Measurements from ENCODE around the gene ZNF432. TPM values are rescaled to one million over a fixed set of nuclear protein-coding genes. Genes with fewer than 3 reads are reported as not detected.
A peak's percentile ranks its signal among the peaks of the same experiment; 100 is the strongest.
"Not testable (repeated sequence)": the region's sequence is repeated elsewhere in the genome, so short reads cannot be mapped to it uniquely, and the experiment has no call there.

ZNF432 gene
- total and polyA plus RNA-seq, 4 donors = 2.8 to 17.0 (median 12.9) TPM

DNA sequence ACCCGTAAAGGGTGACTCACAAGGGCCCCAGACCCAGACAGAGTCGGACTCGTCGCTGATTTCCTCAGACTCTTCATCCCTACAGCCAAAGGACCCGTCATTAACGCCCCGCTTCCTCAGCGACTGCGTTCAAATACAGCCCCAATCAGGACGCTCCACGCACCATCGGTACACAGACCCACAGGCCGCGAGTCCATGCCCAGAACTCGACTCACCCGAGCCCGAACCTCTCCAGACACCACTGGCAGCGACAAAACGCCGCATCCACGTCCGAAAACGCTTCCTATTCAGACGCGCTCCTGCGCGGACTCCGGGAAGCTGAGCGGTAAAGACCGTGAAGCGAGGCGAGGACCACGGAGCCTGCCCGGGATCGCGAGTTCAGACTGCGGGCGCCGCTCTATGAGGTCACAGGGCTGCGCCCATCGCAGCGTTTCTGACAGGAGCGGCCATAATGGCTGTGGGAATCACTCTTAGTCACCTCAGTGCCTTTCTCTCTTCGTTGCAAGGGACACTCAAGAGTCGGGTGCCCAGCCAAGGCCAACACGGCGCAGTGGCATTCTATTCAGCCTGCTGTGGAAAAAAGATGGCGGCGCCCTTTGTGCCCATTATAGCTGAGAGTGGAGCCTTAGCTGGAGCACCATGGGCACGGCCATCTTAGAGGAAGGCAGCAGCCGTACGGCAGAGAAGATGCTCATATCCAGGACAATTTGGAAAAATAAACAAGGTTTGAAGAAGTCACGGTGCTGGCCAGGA, 20.4 kb downstream of the ZNF432 start, which contains the start of gene ZNF614:
TSS of gene ZNF614 (minus strand) at position 353 of the 753 bp plus-strand sequence. CDS start 2,634 bp downstream, outside the sequence.
- ATAC-seq (ENCODE audit: insufficient read depth, low FRiP score) (peak; percentile 95), DNase-seq (peak; percentile 93 to 95 (median 95))
- peak within 1 kb of the TSS; percentile 68 for H3K4me3 ChIP-seq
- peak within 1 kb of the TSS; percentile 85 to 99 for H3K9ac ChIP-seq (ENCODE audit: insufficient read depth in 1 of 2, low read length in 2 of 2)
- H3K4me1 ChIP-seq (ENCODE audit: control insufficient read depth in 5 of 5, insufficient read depth in 5 of 5, low read length in 5 of 5) = peaks cover 0 to 7% (median 2%) of the 10 kb centered on the region in 5 donors
- TF ChIP-seq, protein P1, sequence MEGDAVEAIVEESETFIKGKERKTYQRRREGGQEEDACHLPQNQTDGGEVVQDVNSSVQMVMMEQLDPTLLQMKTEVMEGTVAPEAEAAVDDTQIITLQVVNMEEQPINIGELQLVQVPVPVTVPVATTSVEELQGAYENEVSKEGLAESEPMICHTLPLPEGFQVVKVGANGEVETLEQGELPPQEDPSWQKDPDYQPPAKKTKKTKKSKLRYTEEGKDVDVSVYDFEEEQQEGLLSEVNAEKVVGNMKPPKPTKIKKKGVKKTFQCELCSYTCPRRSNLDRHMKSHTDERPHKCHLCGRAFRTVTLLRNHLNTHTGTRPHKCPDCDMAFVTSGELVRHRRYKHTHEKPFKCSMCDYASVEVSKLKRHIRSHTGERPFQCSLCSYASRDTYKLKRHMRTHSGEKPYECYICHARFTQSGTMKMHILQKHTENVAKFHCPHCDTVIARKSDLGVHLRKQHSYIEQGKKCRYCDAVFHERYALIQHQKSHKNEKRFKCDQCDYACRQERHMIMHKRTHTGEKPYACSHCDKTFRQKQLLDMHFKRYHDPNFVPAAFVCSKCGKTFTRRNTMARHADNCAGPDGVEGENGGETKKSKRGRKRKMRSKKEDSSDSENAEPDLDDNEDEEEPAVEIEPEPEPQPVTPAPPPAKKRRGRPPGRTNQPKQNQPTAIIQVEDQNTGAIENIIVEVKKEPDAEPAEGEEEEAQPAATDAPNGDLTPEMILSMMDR (IDR thresholded peaks at IDR 0.05; ENCODE audit: control extremely low read depth, extremely low read depth) = no peak
- H3K27me3 ChIP-seq (ENCODE audit: control insufficient read depth in 3 of 3, insufficient read depth in 3 of 3, low read length in 2 of 3) = no peaks in the 10 kb centered on the region
- H3K9me3 ChIP-seq (ENCODE audit: control insufficient read depth in 4 of 4, insufficient read depth in 3 of 4, low read length in 3 of 4) = peaks cover 11 to 29% (median 22%) of the 10 kb centered on the region in 4 donors
- peaks cover 17 to 50% (median 30%) of the 10 kb centered on the region in 4 donors for H3K36me3 ChIP-seq (ENCODE audit: control insufficient read depth in 4 of 4, insufficient read depth in 4 of 4, low read length in 4 of 4)
- H3K27ac ChIP-seq (ENCODE audit: low read depth in 1 of 2, low read length in 1 of 2) = peak within 1 kb of the TSS; percentile 88 to 90
- 0 to 1% methylated on average over 53 of the region's 53 CpGs for WGBS, 2 donors

GRCh38 chr19:52026255-52026990, 22.2 kb downstream of the ZNF432 start:
- peaks cover 4 to 31% (median 17%) of the 10 kb centered on the region in 4 donors for H3K9me3 ChIP-seq (ENCODE audit: control insufficient read depth in 4 of 4, insufficient read depth in 3 of 4, low read length in 3 of 4)
- not testable (repeated sequence) for ATAC-seq (ENCODE audit: insufficient read depth, low FRiP score)

DNA sequence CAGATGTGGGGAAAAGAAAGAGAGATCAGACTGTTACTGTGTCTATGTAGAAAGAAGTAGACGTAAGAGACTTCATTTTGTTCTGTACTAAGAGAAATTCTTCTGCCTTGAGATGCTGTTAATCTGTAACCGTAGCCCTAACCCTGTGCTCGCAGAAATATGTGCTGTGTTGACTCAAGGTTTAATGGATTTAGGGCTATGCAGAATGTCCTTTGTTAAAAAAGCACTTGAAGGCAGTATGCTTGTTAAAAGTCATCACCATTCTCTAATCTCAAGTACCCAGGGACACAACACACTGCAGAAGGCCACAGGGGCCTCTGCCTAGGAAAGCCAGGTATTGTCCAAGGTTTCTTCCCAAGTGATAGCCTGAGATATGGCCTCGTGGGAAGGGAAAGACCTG, 24.2 kb downstream of the ZNF432 start:
- ATAC-seq (ENCODE audit: insufficient read depth, low FRiP score); H3K9ac ChIP-seq (ENCODE audit: insufficient read depth in 1 of 2, low read length in 2 of 2); H3K27ac ChIP-seq (ENCODE audit: low read depth in 1 of 2, low read length in 1 of 2); H3K27me3 ChIP-seq (ENCODE audit: control insufficient read depth in 3 of 3, insufficient read depth in 3 of 3, low read length in 2 of 3); H3K4me3 ChIP-seq: not testable (repeated sequence)
- Histone ChIP-seq H3K9me3 (ENCODE audit: control insufficient read depth in 4 of 4, insufficient read depth in 3 of 4, low read length in 3 of 4) (peaks cover 4 to 37% (median 22%) of the 10 kb centered on the region in 4 donors), H3K36me3 (ENCODE audit: control insufficient read depth in 4 of 4, insufficient read depth in 4 of 4, low read length in 4 of 4) (peaks cover 38 to 60% (median 46%) of the 10 kb centered on the region in 4 donors), H3K4me1 (ENCODE audit: control insufficient read depth in 5 of 5, insufficient read depth in 5 of 5, low read length in 5 of 5) (peaks cover 0 to 11% (median 2%) of the 10 kb centered on the region in 5 donors)
- 90 to 93% methylated on average over 4 of the region's 4 CpGs for WGBS, 2 donors
- DNase-seq = peak in 1 of 3 donors; percentile 63

More at GRCh38 chr19:52026255-52026990, 22.2 kb downstream of the ZNF432 start:
- H3K36me3 ChIP-seq (ENCODE audit: control insufficient read depth in 4 of 4, insufficient read depth in 4 of 4, low read length in 4 of 4) = peaks cover 24 to 46% (median 34%) of the 10 kb centered on the region in 4 donors
- not testable (repeated sequence) for H3K9ac ChIP-seq (ENCODE audit: insufficient read depth in 1 of 2, low read length in 2 of 2); H3K27ac ChIP-seq (ENCODE audit: low read depth in 1 of 2, low read length in 1 of 2); H3K4me1 ChIP-seq (ENCODE audit: control insufficient read depth in 5 of 5, insufficient read depth in 5 of 5, low read length in 5 of 5); H3K27me3 ChIP-seq (ENCODE audit: control insufficient read depth in 3 of 3, insufficient read depth in 3 of 3, low read length in 2 of 3); H3K4me3 ChIP-seq; DNase-seq
- 85 to 88% methylated on average over 15 of the region's 15 CpGs for WGBS, 2 donors

DNA sequence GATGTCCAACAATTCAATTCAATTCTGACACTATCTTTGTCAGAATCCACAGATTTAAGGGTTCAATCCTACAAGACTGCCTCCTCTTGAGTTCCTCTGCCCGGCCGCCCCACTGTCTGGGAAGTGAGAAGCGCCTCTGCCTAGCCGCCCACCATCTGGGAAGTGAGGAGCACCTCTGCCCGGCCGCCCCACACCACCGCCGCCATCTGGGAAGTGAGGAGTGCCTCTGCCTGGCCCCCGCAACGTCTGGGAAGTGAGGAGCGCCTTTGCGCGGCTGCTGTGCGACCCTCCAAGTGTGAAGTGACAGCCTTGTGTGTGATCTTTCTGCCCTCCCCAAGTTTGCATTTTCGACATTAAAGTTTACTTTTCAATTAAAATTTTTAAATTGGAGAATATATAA, 26.4 kb downstream of the ZNF432 start:
- no peak for DNase-seq
- Histone ChIP-seq H3K9me3 (ENCODE audit: control insufficient read depth in 4 of 4, insufficient read depth in 3 of 4, low read length in 3 of 4) (peaks cover 5 to 45% (median 30%) of the 10 kb centered on the region in 4 donors), H3K9ac (ENCODE audit: insufficient read depth in 1 of 2, low read length in 2 of 2) (no peak overlapping the region), H3K36me3 (ENCODE audit: control insufficient read depth in 4 of 4, insufficient read depth in 4 of 4, low read length in 4 of 4) (peaks cover 48 to 81% (median 62%) of the 10 kb centered on the region in 4 donors), H3K4me3 (no peak overlapping the region), H3K4me1 (ENCODE audit: control insufficient read depth in 5 of 5, insufficient read depth in 5 of 5, low read length in 5 of 5) (peaks cover 0 to 8% (median 2%) of the 10 kb centered on the region in 5 donors), H3K27ac (ENCODE audit: low read depth in 1 of 2, low read length in 1 of 2) (no peak overlapping the region), H3K27me3 (ENCODE audit: control insufficient read depth in 3 of 3, insufficient read depth in 3 of 3, low read length in 2 of 3) (no peaks in the 10 kb centered on the region)
- WGBS, 2 donors = 98% methylated on average over 15 of the region's 15 CpGs
- TF ChIP-seq, protein P1 (IDR thresholded peaks at IDR 0.05; ENCODE audit: control extremely low read depth, extremely low read depth) = no peak
- ATAC-seq (ENCODE audit: insufficient read depth, low FRiP score) = no peak

All from lung (tissue), 12 donors.